Measurements from ENCODE around the gene CEP164.

GRCh38 chr11:117376517-117376916 is 48.9 kb downstream of the CEP164 start:
- TF ChIP-seq CTCF (IDR thresholded peaks at IDR 0.05), result no peak
- no peak for TF ChIP-seq POLR2A (IDR thresholded peaks at IDR 0.05)

Measured in lower leg skin (tissue), 3 donors.